Stimulated activated CD8-positive, alpha-beta memory T cell treated with anti-CD3 and anti-CD28 coated beads, Interleukin-7, amount 100 ng/mL, for 4 hours (primary cell): ENCODE data around the gene LZIC.

Source experiments
- DNase-seq, 2 donors: peaks; one replicate each; pipeline ENCODE4 v3.0.0-alpha.2; 2020; ENCODE audit warnings: low read depth in 2 of 2

Gene LZIC

GRCh38 chr1:9910423-9911178 is 32.6 kb downstream of the LZIC start:
- peak; percentile 100 for DNase-seq

- no peak for DNase-seq
These were observed 33.1 kb downstream of the LZIC start, which contains the start of gene CTNNBIP1 for GRCh38 chr1:9910076-9910422. CTNNBIP1 (minus strand) TSS chr1:9910269; CDS start chr1:9872064, 38,205 bp downstream.

- DNase-seq = peak in 1 of 2 donors; percentile 17
These were observed 33.8 kb downstream of the LZIC start for GRCh38 chr1:9909234-9910046.

GRCh38 chr1:9908871-9909233 is 34.3 kb downstream of the LZIC start:
- no peak for DNase-seq

GRCh38 chr1:9907441-9907840 is 35.8 kb downstream of the LZIC start:
- no peak for DNase-seq

- DNase-seq = no peak
These were observed 36.7 kb downstream of the LZIC start for GRCh38 chr1:9906466-9906865.

GRCh38 chr1:9905010-9905409 is 38.2 kb downstream of the LZIC start:
- no peak for DNase-seq

- DNase-seq = no peak
These were observed 38.6 kb downstream of the LZIC start for GRCh38 chr1:9904596-9904995.

GRCh38 chr1:9903801-9904527 is 39.2 kb downstream of the LZIC start:
- no peak for DNase-seq

GRCh38 chr1:9902060-9902452 is 41.1 kb downstream of the LZIC start:
- DNase-seq = no peak

GRCh38 chr1:9901148-9902059 is 41.8 kb downstream of the LZIC start:
- no peak for DNase-seq

GRCh38 chr1:9900142-9901043 is 42.8 kb downstream of the LZIC start:
- DNase-seq = no peak

GRCh38 chr1:9894115-9894514 is 49.1 kb downstream of the LZIC start:
- no peak for DNase-seq

- DNase-seq = no peak
These were observed 50.3 kb downstream of the LZIC start for GRCh38 chr1:9892563-9893528.

GRCh38 chr1:9891207-9891606 is 52.0 kb downstream of the LZIC start:
- no peak for DNase-seq

GRCh38 chr1:9890224-9890731 is 52.9 kb downstream of the LZIC start:
- no peak for DNase-seq

- no peak for DNase-seq
These were observed 53.8 kb downstream of the LZIC start for GRCh38 chr1:9889411-9889810.

- DNase-seq = no peak
These were observed 54.3 kb downstream of the LZIC start for GRCh38 chr1:9888886-9889285.

GRCh38 chr1:9887070-9887469 is 56.1 kb downstream of the LZIC start:
- DNase-seq = no peak
